GM19035 (cell line): ENCODE data around the gene NPAS3.

Experiments
- ATAC-seq: cut with Tn5 transposase; IDR thresholded peaks from one replicate; pipeline ENCODE4 v1.9.1; 2021; ENCODE audit not compliant: unreplicated experiment

Gene NPAS3

DNA sequence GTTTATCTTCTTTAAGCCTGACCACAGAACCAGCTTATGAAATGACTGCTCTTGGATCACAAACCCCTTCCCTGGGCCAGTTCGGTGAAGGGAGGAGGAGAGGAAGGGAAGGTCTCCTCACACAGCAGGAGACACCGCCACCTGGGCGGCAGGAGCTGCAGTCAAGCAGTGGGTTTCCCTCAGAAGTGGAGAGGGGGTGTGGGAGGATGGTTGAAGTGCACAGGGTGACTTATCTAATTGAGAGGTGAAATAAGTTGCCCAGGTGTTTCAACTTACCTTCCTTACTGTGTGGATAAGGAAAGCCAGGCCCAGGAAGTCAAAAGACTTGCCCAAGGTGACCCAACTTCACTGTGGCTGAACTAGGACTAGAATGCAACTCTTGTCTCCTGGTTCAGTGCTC lies 905.4 kb downstream of the NPAS3 start:
- ATAC-seq = no peak

DNA sequence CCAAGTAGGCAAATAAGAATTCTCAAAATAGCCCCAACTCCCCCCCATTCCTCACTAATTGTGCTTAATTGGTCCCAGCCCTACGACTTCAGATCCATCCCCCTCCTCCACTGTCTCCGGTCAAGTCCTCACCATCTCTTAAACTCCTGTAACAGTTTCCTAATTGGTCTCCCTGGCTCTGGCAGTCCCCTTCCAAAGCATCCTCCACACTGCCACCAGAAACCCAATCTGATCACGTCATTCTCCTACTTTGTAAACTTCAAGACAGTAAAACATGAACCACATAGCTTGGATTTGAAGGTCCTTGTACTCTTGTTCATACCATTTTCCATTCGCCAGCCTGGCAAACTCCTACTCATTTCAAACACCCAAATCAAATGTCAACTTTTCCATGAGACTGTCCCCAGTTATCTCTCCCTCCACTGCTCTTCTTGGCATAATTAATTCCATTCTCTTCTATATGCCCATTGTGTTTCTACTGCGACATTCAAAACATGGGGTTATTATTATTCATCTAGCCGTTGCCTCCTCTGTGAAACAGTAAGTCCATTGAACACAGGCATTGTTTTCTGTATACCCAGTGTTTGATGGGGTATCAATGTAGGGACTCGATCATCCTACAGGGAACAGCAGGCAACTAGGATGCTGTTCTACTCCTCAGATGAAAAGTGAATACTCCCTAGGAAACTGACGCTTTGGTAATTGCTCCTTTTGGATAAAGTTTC lies 907.6 kb downstream of the NPAS3 start:
- no peak for ATAC-seq

DNA sequence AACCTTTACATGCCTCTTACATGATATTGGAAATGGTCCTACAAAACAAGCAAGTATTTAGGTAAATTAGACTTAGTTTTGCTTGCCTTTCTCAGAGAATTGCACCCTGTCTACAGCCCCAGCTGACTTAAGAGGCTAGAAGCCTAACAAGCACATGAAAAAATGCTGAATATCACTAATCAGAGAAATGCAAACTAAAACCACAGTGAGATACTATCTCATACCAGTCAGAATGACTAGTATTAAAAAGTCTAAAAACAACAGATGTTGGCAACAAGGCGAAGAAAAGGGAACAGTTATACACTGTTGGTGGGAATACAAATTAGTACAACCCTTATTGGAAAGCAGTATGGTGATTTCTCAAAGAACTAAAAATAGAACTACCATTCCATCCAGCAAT lies 908.4 kb downstream of the NPAS3 start:
- no peak for ATAC-seq

DNA sequence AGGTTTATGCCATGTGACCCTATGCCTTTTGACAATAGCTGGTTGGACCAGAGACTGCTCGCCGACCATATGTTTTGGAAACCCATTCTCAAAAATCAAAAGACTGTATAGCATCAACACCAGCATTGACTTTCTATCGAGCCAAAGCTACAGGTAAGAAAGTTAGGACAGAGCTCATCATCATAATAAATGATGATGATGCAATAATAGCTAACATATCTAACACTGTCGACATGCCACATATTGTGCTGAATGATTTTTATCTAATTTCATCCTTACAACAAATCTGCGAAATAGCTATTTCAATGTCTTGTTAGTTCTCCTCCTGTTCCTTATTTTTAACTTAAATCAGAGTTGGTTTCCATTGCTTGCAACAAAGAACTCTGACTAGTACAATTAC lies 909.3 kb downstream of the NPAS3 start:
- ATAC-seq = no peak

DNA sequence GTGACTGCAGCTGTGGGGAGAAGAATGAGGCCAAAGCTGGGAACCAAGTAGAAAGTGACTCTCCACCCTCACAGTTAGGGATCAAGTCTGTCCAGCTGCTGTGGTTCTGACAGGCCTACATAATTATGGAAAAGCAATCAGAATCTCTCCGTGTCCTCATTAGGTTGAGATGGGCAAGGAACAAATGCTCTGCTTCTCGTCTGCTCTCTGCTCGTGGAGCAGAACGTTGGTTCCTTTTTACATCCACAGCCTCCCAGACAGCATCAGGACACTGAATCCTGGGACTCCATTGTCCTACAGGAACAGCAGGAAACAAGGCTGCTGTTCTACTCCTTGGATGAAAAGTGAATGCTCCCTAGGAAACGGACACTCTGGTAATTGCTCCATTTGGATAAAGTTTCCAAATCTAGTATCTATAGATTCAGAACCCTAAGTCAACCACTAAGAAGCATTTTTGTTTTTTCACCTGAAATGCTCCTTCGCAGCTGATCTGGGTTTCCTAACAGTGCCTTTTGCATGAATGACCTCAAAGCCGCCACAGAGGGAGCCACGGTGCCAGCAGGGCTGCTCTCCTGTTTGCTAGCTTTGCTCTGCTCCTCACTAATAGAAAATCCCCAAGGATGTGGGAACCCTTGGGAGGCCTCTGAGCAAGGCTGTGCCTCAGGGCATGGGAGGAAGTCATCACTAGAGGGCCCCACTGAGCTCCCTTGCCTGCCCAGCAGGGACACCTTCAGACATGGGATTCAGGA lies 910.2 kb downstream of the NPAS3 start:
- no peak for ATAC-seq

DNA sequence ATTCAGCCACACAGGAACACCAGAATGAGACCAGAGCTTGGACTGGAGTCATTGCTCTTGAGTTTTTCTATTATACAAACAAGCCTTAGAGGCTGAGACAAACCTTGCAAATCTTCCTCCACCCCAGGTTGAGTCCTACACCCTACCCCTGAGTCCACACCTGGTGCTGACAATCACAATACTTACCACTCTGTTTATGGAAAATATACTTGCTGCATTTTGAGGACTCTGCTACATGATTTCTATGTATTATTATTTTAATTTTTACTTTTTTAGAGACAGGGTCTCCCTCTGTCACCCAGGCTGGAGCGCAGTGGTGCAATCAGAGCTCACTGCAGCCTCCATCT lies 910.7 kb downstream of the NPAS3 start:
- ATAC-seq = no peak

DNA sequence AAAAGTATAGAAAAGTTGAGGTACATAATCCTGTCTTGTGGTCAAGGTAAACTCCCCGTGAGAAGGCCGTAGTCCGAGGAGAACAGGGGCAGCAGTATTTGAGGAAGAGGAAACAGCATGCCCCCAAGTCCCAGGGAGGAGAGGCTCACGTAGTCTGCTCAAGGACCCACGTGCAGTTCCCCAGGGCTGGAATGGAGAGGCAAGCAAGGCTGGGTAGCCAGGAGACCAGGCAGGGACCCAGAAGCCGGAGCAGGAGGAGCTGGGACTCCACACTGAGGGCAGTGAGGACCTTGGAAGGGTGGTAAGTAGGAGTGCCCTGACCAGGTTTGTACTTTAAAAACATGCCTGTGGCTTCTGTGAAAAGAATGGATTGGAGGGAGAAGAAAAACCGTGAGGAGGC lies 912.1 kb downstream of the NPAS3 start:
- no peak for ATAC-seq

DNA sequence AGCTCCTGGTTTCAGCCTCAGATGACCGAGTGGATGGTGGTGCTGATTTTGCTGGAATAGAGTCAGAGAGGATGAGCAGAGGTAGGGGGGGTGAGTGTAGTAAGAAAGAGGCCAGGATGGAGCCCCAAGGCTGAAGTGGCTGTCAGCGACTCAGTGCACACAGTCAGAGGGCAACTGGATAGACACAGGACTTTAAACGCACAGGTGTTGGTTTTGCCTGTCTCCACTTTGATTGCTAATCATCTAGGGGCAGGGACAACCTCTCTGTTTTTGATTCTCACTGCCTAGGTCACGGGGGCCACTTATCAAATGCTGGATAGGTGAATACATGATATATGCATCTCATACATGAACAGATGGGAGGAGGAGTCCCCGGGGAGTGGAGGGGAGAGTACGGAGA lies 912.7 kb downstream of the NPAS3 start:
- no peak for ATAC-seq

DNA sequence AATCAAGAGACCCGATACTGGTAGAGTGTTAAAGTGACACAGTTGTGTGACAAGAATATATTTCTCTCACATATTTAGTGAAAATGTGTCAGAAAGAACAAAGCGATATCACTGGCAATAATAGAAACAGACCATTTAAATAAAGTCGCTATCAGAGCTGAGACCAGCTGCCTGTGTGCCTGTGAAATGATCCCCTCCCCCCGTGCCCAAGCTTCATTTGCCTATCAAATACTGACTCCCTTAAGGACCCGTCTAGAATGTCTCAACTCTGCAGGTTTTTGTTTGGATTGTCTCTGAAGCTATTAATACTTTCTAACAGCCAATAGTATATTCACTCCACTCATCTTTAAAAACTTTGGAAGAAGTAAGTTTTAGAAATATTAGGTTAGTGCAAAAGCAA lies 913.3 kb downstream of the NPAS3 start:
- ATAC-seq = no peak
